Smooth muscle cell of the brain vasculature (primary cell): ENCODE data around the gene TNS2.

Experiments used
- DNase-seq: peaks from one replicate; pipeline ENCODE4 v3.0.0-alpha.2; 2012; ENCODE audit warnings: low read depth, low spot score

Gene TNS2

DNA sequence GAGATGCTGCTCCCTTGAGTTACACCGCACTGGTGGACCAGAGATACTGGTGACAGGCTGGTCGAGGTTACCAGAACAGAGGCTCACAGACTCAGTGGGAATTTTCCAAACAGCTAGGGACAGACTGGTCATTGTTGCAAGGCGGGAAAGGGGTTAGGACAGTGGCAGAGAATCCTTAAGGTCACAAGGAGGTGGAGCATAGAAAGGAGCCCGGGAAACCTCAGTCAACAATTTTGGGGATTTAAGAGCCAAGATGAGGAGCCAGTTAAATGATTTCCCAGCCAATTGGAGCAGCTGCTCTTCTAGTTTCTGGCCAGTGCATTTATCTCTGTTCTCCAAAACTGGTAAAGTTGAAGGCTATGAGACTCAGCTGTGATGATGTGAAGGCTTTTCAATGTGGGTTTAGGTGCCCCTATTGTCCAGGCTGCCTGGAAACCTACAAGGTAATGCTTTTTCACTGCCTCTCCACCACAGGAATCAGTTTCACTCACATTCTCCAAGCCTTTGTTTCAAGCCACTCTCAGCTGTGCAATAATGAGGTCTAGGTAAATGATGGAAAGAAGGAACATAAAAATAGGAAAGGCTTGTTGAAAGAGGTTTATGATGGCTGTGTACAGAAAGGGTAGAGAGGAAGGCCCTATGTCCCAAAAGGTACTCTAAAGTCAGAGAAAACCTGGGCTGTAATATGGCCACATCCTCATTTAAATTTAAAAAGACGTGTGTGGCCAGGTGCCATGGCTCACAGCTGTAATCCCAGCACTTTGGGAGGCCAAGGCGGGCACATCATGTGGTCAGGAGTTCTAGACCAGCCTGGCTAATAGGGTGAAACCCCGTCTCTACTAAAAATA is 7.0 kb upstream of the TNS2 start:
- DNase-seq = no peak

GRCh38 chr12:53044052-53044581 is 5.7 kb upstream of the TNS2 start:
- no peak for DNase-seq

GRCh38 chr12:53044896-53045695 is 4.8 kb upstream of the TNS2 start:
- no peak for DNase-seq

DNA sequence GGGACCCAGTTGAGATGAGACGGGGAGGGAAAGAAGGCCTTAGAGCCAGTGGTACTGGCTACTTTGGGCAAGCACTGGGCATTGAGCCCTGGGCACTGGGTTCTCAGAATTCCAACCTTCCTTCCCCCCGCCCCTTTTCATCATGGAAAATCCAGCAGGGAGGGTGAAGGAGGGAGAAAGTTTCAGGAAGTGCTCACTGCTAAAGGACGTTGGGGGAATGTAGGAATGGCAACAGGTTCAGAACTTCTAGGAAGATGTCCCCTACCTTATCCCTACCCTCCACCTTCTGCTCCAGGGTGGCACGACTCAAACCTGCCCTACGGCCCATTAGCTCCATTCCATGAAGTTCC is 4.2 kb upstream of the TNS2 start:
- DNase-seq = no peak

- no peak for DNase-seq
Measured at GRCh38 chr12:53046655-53047220, 3.1 kb upstream of the TNS2 start.

GRCh38 chr12:53047221-53048032 is 2.4 kb upstream of the TNS2 start:
- DNase-seq = no peak

GRCh38 chr12:53048033-53048779 is 1.7 kb upstream of the TNS2 start:
- no peak for DNase-seq

- no peak for DNase-seq
Measured at GRCh38 chr12:53048780-53049401, 974 bp upstream of the TNS2 start.

- no peak for DNase-seq
Measured at GRCh38 chr12:53050426-53051057, 677 bp downstream of the TNS2 start.

DNA sequence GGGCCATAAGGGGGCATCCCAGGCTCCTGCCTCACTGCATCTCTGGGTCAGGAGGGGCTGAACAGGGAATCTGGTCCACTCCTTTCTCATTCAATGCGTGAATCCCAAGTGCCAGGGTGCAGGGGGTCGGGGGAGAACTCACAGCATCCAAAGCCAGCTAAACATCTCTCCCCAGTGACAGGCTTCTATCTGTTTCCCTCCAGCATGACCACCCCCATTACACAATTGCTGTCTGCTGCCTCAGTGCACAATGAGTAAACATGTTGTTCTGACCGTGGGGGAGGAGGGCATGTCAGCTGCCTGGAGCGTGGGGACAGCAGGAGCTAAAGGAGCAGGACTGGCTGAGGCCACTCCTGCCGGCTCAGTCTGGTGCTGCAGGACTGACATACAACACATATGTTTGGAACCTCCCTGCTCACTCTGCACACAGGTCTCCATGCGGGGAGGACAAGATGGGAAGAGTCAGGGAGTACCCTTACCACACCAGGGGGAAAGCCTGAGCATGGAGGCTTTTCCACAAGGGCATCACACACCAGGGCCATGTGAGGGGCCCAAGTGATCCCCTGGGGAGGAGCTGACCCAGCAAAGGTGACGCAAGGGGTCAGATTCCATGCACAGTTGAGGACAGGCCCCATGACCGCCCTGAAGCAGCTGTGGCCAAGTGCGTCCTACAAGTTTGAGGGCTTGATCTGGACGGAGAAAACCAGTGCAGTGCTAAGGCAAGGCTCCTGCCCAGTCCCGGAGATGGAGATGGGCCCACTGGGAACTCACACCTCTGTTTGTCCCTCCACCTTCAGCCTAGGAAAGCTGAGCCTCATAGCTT is 1.4 kb downstream of the TNS2 start:
- no peak for DNase-seq

DNA sequence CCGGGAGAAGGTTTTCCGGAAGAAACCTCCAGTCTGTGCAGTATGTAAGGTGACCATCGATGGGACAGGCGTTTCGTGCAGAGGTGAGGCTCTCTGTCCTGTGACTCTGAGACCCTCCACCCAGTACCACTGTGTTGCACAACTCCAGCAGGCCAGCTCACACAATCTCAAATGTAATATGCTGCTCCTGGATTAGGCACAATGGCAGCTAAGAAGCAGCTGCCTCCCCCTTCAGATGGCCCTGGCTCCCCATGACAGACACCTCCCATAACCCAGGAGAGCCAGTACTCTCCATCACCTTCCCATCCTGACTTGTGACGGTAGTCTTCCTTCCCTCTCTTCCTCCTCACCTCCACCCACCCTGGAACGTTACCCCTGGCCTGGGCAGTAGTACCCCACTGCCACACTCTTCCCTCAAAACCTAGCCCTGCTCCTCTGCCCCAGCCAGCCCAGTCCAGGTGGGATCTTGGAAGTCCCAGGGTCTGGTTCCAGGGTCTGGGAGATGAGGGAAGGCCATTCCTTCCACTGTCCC is 2.1 kb downstream of the TNS2 start:
- DNase-seq = no peak

DNA sequence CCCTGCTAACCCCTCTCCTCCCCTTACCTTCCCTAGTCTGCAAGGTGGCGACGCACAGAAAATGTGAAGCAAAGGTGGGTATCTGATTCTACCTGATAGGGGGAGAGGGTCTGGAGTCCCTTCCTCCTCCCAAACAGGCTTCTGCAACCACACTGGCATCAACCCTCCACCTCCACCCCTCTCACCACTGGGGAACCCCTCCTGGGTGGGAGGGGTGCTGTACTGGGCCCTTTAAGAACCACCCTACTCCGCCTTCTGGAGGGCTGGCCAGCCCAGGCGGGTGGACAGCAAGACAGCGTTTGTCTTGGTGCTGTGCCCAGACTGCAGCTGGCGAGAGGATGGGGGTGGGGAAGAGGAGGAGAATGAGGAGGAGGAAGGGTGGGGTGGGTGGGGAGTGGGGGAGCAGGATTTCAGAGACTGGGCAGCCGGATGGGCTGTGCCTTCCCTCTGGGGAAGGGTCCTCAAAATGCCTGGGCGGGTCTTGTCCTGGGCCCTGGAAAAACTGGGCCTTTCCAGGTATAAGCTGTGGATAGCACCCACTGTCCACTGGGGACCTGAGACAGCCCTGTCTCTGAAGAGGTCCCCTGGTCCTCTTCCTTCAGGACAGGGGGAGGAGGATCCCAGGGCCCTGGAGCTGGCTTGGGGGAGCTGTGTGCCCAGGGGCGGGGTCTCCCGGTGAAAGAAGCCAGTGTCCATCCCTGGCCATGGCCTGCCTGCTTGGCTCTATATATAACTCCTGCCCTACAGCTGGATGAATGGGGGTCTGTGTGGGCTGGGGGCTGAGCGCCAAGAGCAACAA is 2.8 kb downstream of the TNS2 start:
- peak; percentile 80 for DNase-seq

DNA sequence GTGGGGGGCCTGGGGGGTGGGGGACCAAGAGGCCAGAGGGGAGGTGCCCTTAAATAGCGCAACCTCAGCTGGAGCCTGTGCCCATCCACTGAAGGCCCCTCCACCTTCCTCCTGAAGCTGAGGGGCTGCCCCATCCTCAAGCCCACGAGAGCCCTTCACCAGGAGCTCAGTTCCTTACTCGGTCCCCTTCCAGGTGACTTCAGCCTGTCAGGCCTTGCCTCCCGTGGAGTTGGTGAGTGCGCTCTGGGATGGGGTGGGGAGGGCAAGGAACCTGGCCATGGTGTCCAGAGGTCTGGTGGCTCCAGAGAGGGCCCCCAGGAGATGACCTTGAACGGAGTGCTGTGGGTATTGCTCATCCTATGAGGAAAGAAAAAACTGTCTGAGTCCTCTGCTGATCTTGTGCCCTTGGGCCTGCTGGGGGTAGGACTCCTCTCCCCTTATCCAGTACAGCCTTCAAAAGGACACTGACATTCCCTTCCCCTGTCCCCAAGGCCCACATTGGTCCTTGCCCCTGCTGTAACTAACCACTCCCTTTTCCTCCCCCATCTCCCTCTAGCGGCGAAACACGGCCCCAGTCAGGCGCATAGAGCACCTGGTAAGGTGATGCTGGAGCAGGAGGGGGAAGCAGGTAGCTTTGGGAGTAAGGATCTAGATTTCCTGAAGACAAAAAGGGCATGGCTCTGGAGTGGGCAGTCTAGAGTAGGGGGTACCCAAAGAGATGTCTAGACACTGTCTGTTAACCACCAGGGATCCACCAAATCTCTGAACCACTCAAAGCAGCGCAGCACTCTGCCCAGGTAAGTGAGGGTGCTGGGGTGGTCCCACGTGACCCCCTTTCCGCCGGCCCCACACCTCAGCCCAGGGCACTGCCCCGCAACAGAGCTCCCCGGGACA is 3.6 kb downstream of the TNS2 start:
- DNase-seq = no peak

- DNase-seq = no peak
Measured at GRCh38 chr12:53054112-53054878, 4.4 kb downstream of the TNS2 start.

DNA sequence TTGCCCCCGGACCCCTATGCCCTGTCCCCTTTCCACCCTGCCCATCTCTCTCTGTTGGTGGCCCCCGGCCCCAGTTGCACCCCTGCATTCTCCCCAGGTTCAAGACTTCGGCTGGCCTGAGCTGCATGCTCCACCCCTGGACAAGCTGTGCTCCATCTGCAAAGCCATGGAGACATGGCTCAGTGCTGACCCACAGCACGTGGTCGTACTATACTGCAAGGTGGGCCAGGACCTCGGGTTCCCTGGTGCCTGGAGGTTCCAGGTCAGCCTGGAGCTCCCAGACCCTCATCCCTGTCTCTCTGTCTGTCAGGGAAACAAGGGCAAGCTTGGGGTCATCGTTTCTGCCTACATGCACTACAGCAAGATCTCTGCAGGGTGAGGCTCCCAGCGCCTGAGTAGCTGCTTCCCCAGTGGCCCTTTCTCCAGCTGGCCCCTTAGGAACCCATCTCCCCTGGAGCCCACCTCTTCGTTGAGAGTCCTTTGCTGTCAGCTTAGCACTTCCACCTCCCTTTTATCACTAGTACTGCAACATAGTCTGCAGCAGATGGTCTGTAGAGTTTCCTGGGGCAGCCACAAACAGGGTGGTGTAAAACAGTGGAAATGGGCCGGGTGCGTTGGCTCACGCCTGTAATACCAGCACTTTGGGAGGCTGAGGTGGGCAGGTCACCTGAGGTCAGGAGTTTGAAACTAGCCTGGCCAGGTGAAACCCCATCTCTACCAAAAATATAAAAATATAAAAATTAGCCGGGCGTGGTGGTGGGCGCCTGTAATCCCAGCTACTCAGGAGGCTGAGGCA is 5.8 kb downstream of the TNS2 start:
- no peak for DNase-seq
